Measurements from ENCODE around the gene PPM1M. TPM values are rescaled to one million over a fixed set of nuclear protein-coding genes. Genes with fewer than 3 reads are reported as not detected.
A peak's percentile ranks its signal among the peaks of the same experiment; 100 is the strongest.

Gene PPM1M
- total and polyA plus RNA-seq, 3 experiments from 2014 or later = 56.6 to 81.8 (median 60.8) TPM

GRCh38 chr3:52294320-52295150 is 49.0 kb downstream of the PPM1M start:
- Mint-ChIP-seq H3K9me3 (no peaks in the 10 kb centered on the region), H3K36me3 (peaks cover 0 to 53% (median 4%) of the 10 kb centered on the region in 3 donors), H3K4me3 (no peak overlapping the region), H3K4me1 (peaks cover 10 to 29% (median 13%) of the 10 kb centered on the region in 3 donors), H3K27ac (peak overlapping the region in 1 of 8 donors; percentile 12), H3K27me3 (no peaks in the 10 kb centered on the region)
- Histone ChIP-seq H3K27me3 (ENCODE audit: insufficient read depth, low read length, poor library complexity, severe bottlenecking) (no peaks in the 10 kb centered on the region), H3K36me3 (ENCODE audit: insufficient read depth, low read length) (peaks cover 22% of the 10 kb centered on the region), H3K4me1 (ENCODE audit: insufficient read depth, low read length) (peaks cover 10% of the 10 kb centered on the region), H3K27ac (ENCODE audit: low read depth, low read length) (no peak overlapping the region), H3K9me3 (ENCODE audit: low read length) (no peaks in the 10 kb centered on the region), H3K4me3 (ENCODE audit: low read length) (no peak overlapping the region)
- no peak for DNase-seq
- ChIA-PET POLR2A (no interaction called here), CTCF (interaction anchor here (1.6 to 5.3 kb wide), 2 partner anchors 44 to 152 kb away, joined by 3 to 35 read pairs; no protein-coding TSS in a partner anchor)

DNA sequence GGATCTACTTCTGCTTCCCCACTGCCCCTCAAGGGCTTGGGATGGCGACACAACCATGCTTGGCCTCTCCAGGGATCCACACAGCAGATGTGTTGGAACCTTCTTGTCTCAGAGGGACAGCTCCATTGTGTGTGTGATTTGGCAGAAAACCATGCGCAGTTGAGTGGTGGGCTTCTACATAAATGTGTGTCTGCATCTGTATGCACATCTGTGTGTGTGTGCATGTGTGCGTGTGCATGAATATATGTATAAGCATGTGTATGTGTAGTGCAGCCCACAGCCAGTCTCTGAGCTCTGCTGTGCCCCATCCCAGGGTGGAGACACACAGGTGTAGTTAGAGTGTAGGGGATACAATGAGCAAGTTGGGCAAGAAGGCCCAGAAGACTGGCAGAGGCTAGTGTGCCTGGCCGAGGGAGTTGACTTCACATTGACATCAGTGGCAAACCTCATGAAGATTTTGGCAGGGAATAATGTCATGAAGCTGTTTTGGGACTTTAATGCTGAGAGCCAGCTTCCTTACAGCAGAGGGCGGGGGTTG is 50.2 kb downstream of the PPM1M start:
- H3K9me3 ChIP-seq (ENCODE audit: low read length) = no peaks in the 10 kb centered on the region
- H3K27ac ChIP-seq (ENCODE audit: low read depth, low read length) = no peak overlapping the region
- CTCF ChIA-PET = interaction anchor here (1.5 to 1.6 kb wide), 2 partner anchors 40 to 43 kb away, joined by 3 to 7 read pairs; no protein-coding TSS in a partner anchor
- Mint-ChIP-seq H3K27ac (peak overlapping the region in 1 of 8 donors; percentile 15), H3K9me3 (no peaks in the 10 kb centered on the region), H3K4me1 (peaks cover 8 to 21% (median 9%) of the 10 kb centered on the region in 3 donors), H3K4me3 (no peak overlapping the region), H3K27me3 (no peaks in the 10 kb centered on the region), H3K36me3 (peaks cover 0 to 51% (median 4%) of the 10 kb centered on the region in 3 donors)
- POLR2A ChIA-PET = interaction anchor here (1.0 kb wide), 1 partner anchor 48 kb away, joined by 3 read pairs; no protein-coding TSS in a partner anchor
- DNase-seq = no peak
- H3K36me3 ChIP-seq (ENCODE audit: insufficient read depth, low read length) = peaks cover 21% of the 10 kb centered on the region
- H3K4me3 ChIP-seq (ENCODE audit: low read length) = no peak overlapping the region
- no peaks in the 10 kb centered on the region for H3K27me3 ChIP-seq (ENCODE audit: insufficient read depth, low read length, poor library complexity, severe bottlenecking)
- H3K4me1 ChIP-seq (ENCODE audit: insufficient read depth, low read length) = peaks cover 6% of the 10 kb centered on the region

- Histone ChIP-seq H3K27me3 (ENCODE audit: insufficient read depth, low read length, poor library complexity, severe bottlenecking) (no peaks in the 10 kb centered on the region), H3K4me1 (ENCODE audit: insufficient read depth, low read length) (no peaks in the 10 kb centered on the region), H3K27ac (ENCODE audit: low read depth, low read length) (no peak overlapping the region), H3K9me3 (ENCODE audit: low read length) (no peaks in the 10 kb centered on the region), H3K36me3 (ENCODE audit: insufficient read depth, low read length) (peaks cover 14% of the 10 kb centered on the region), H3K4me3 (ENCODE audit: low read length) (no peak overlapping the region)
- POLR2A ChIA-PET = no interaction called here
- H3K27me3 Mint-ChIP-seq = no peaks in the 10 kb centered on the region
- H3K27ac Mint-ChIP-seq = peak overlapping the region in 1 of 8 donors; percentile 46
- no peak overlapping the region for H3K4me3 Mint-ChIP-seq
- peaks cover 0 to 35% (median 0%) of the 10 kb centered on the region in 3 donors for H3K36me3 Mint-ChIP-seq
- H3K4me1 Mint-ChIP-seq = peaks cover 0 to 13% (median 2%) of the 10 kb centered on the region in 3 donors
- CTCF ChIA-PET = interaction anchor here (0.7 to 1.6 kb wide), 5 partner anchors 20 to 149 kb away, joined by 3 to 7 read pairs (median 3); no protein-coding TSS in a partner anchor
- no peak for DNase-seq
- H3K9me3 Mint-ChIP-seq = no peaks in the 10 kb centered on the region
These were observed 51.9 kb downstream of the PPM1M start for GRCh38 chr3:52297242-52298148.

DNA sequence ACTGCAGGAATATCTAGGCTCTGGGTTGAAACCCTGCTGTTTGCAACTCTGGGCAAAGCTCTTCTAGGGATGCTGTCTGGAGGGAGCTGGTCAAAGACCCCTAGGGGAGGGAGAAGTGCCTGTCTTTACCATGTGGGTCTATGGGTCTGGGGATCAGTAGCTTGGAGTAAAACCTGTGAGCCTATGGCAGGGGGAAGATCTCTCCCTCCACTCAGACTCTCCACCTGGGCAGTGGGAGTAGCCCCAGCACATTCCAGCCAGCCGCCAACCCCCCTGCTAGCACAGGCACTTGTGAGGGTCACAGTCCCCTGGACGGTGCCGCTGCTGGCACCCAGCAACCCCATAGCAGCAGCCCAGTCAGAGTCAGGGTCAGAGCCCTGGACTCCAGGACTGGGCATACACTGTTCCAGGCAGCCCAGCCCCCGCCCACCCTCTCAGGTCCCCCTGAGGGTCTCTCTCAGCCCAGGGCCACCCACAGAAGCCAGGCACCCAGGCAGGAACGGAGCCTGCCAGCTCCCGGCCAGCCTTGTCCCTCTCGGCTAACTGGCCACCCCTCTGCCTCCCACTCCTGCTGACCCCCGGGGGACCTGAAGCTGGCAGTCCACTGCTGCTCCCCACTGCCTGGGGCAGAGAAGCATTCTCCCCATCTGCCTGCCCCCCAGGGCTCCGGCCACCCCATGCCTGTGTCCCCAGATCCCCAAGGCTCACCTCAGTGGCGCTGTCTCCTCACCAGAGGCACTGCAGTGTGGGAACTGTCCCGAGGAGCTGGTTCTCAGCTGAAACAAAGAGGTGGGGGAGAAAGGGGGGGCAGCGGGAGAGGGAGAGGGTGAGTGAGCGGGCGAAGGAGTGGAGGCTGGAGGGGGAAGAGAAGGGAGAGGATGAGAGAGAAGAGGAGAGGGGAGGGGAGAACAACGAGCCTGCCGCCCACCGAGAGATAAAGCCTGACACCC is 52.9 kb downstream of the PPM1M start:
- no peak overlapping the region for H3K4me3 ChIP-seq (ENCODE audit: low read length)
- DNase-seq = no peak
- ChIA-PET POLR2A (no interaction called here), CTCF (interaction anchor here (0.7 kb wide), 1 partner anchor 30 kb away, joined by 3 read pairs; no protein-coding TSS in a partner anchor)
- Mint-ChIP-seq H3K27ac (no peak overlapping the region), H3K9me3 (no peaks in the 10 kb centered on the region), H3K4me3 (no peak overlapping the region), H3K27me3 (no peaks in the 10 kb centered on the region), H3K4me1 (peaks cover 0 to 13% (median 4%) of the 10 kb centered on the region in 3 donors), H3K36me3 (peaks cover 0 to 26% (median 0%) of the 10 kb centered on the region in 3 donors)
- peaks cover 6% of the 10 kb centered on the region for H3K36me3 ChIP-seq (ENCODE audit: insufficient read depth, low read length)
- no peaks in the 10 kb centered on the region for H3K9me3 ChIP-seq (ENCODE audit: low read length)
- H3K27ac ChIP-seq (ENCODE audit: low read depth, low read length) = peak overlapping the region; percentile 24
- no peaks in the 10 kb centered on the region for H3K27me3 ChIP-seq (ENCODE audit: insufficient read depth, low read length, poor library complexity, severe bottlenecking)
- H3K4me1 ChIP-seq (ENCODE audit: insufficient read depth, low read length) = no peaks in the 10 kb centered on the region

GRCh38 chr3:52299247-52299878 is 53.8 kb downstream of the PPM1M start:
- peak overlapping the region in 2 of 8 donors; percentile 86 to 90 for H3K27ac Mint-ChIP-seq
- no peak for DNase-seq
- Histone ChIP-seq H3K9me3 (ENCODE audit: low read length) (no peaks in the 10 kb centered on the region), H3K36me3 (ENCODE audit: insufficient read depth, low read length) (no peaks in the 10 kb centered on the region), H3K4me1 (ENCODE audit: insufficient read depth, low read length) (no peaks in the 10 kb centered on the region), H3K27me3 (ENCODE audit: insufficient read depth, low read length, poor library complexity, severe bottlenecking) (no peaks in the 10 kb centered on the region), H3K4me3 (ENCODE audit: low read length) (no peak overlapping the region), H3K27ac (ENCODE audit: low read depth, low read length) (peak overlapping the region; percentile 54)
- H3K27me3 Mint-ChIP-seq = no peaks in the 10 kb centered on the region
- H3K4me3 Mint-ChIP-seq = no peak overlapping the region
- CTCF ChIA-PET = interaction anchor here (0.9 kb wide), 1 partner anchor 11 kb away, joined by 3 read pairs; no protein-coding TSS in a partner anchor
- peaks cover 0 to 13% (median 4%) of the 10 kb centered on the region in 3 donors for H3K4me1 Mint-ChIP-seq
- H3K36me3 Mint-ChIP-seq = peaks cover 0 to 22% (median 0%) of the 10 kb centered on the region in 3 donors
- POLR2A ChIA-PET = no interaction called here
- no peaks in the 10 kb centered on the region for H3K9me3 Mint-ChIP-seq

Measured in CD8-positive, alpha-beta memory T cell (primary cell).